Fibroblast of the aortic adventitia (primary cell): ENCODE data around the gene PTCD2. TPM values are rescaled to one million over a fixed set of nuclear protein-coding genes. Genes with fewer than 3 reads are reported as not detected.
"Not testable (repeated sequence)": the region's sequence is repeated elsewhere in the genome, so short reads cannot be mapped to it uniquely, and the experiment has no call there.

ENCODE experiments used
- DNase-seq: peaks from one replicate; pipeline ENCODE4 v3.0.0-alpha.2; 2010; ENCODE audit warnings: low read depth
- H3K4me3 ChIP-seq: 2 replicates; pipeline ENCODE4 v1.5.1; 2011; ENCODE audit warnings: low read depth, mild to moderate bottlenecking, control low read depth, low read length, moderate library complexity
- CTCF ChIP-seq: IDR thresholded peaks from 2 replicates; pipeline ENCODE4 v1.5.1; 2011; ENCODE audit warnings: mild to moderate bottlenecking, low read length, control low read depth, inconsistent platforms; ENCODE audit not compliant: insufficient read depth
- total RNA-seq: library from RNA; depleted of rRNA; stranded (reverse); fragments of >200 nt; gene quantifications from 2 replicates; pipeline ENCODE4 v1.2.3, GENCODE V29; 2012; ENCODE audit warnings: low replicate concordance

PTCD2 gene
- total RNA-seq, 1 donor = 13.6 TPM

- TF ChIP-seq CTCF = no peak
- DNase-seq = no peak
- H3K4me3 ChIP-seq = no peak overlapping the region
These were observed 25.7 kb upstream of the PTCD2 start for GRCh38 chr5:72294473-72294872.

- DNase-seq = no peak
- no peak overlapping the region for H3K4me3 ChIP-seq
- TF ChIP-seq CTCF = no peak
These were observed 24.6 kb upstream of the PTCD2 start for GRCh38 chr5:72295539-72295938.

GRCh38 chr5:72296256-72296655 is 23.9 kb upstream of the PTCD2 start:
- no peak for DNase-seq
- TF ChIP-seq CTCF = no peak

GRCh38 chr5:72298136-72298535 is 22.0 kb upstream of the PTCD2 start:
- DNase-seq, H3K4me3 ChIP-seq: not testable (repeated sequence)

More at GRCh38 chr5:72296256-72296655, 23.9 kb upstream of the PTCD2 start:
- no peak overlapping the region for H3K4me3 ChIP-seq

- H3K4me3 ChIP-seq = no peak overlapping the region
- no peak for TF ChIP-seq CTCF
- no peak for DNase-seq
These were observed 21.5 kb upstream of the PTCD2 start for GRCh38 chr5:72298711-72299110.

- no peak for TF ChIP-seq CTCF
- DNase-seq = peak; percentile 45
- no peak overlapping the region for H3K4me3 ChIP-seq
These were observed 19.4 kb upstream of the PTCD2 start for GRCh38 chr5:72300590-72301339.

GRCh38 chr5:72301557-72301956 is 18.6 kb upstream of the PTCD2 start:
- H3K4me3 ChIP-seq = no peak overlapping the region
- DNase-seq = no peak
- TF ChIP-seq CTCF = no peak
